NCI-H82 treated with DMSO at 0.1 percent for 48 hours (cell line): ENCODE results near the gene BACH1.

Experiments
- DNase-seq: peaks from one replicate; lab custom pipeline; 2025; ENCODE audit not compliant: unreplicated experiment; lab: John Stamatoyannopoulos, UW

Gene BACH1

GRCh38 chr21:29313662-29314408, 15.1 kb downstream of the BACH1 start:
- DNase-seq, result no peak

GRCh38 chr21:29315131-29315749, 16.5 kb downstream of the BACH1 start:
- DNase-seq, result no peak

GRCh38 chr21:29316029-29316742, 17.5 kb downstream of the BACH1 start:
- DNase-seq, result no peak

GRCh38 chr21:29316806-29317205, 18.1 kb downstream of the BACH1 start:
- DNase-seq, result no peak

- DNase-seq, result no peak
These were observed 19.6 kb downstream of the BACH1 start for GRCh38 chr21:29318354-29318753.

GRCh38 chr21:29320031-29320430, 21.3 kb downstream of the BACH1 start:
- no peak for DNase-seq

GRCh38 chr21:29321217-29321616, 22.5 kb downstream of the BACH1 start:
- no peak for DNase-seq

GRCh38 chr21:29321932-29322928, 23.5 kb downstream of the BACH1 start:
- no peak for DNase-seq

GRCh38 chr21:29323189-29323588, 24.5 kb downstream of the BACH1 start:
- DNase-seq, result no peak

- no peak for DNase-seq
These were observed 28.3 kb downstream of the BACH1 start for GRCh38 chr21:29326914-29327554.

- DNase-seq, result no peak
These were observed 30.7 kb downstream of the BACH1 start for GRCh38 chr21:29329406-29329805.

- no peak for DNase-seq
These were observed 32.1 kb downstream of the BACH1 start for GRCh38 chr21:29330797-29331196.

GRCh38 chr21:29332461-29333362, 34.0 kb downstream of the BACH1 start:
- DNase-seq, result no peak

GRCh38 chr21:29333406-29333805, 34.7 kb downstream of the BACH1 start:
- no peak for DNase-seq

- no peak for DNase-seq
These were observed 36.2 kb downstream of the BACH1 start for GRCh38 chr21:29334717-29335428.

GRCh38 chr21:29335720-29336119, 37.0 kb downstream of the BACH1 start:
- DNase-seq, result no peak

GRCh38 chr21:29338256-29338655, 39.5 kb downstream of the BACH1 start:
- DNase-seq, result no peak

- no peak for DNase-seq
These were observed 41.5 kb downstream of the BACH1 start for GRCh38 chr21:29340228-29340627.
